Measurements from ENCODE around the gene MAPK14. TPM values are rescaled to one million over a fixed set of nuclear protein-coding genes. Genes with fewer than 3 reads are reported as not detected.

The MAPK14 gene
- total RNA-seq, 3 donors from 2014 or later: 56.1 to 67.7 (median 63.2) TPM

- no peaks in the 10 kb centered on the region for H3K9me3 ChIP-seq
- H3K4me3 ChIP-seq: no peak overlapping the region
- no peak for ATAC-seq
- TF ChIP-seq CTCF (IDR thresholded peaks at IDR 0.05): no peak
- H3K36me3 ChIP-seq (ENCODE audit: low read depth): no peaks in the 10 kb centered on the region
- DNase-seq: no peak
- peaks cover 32% of the 10 kb centered on the region for H3K4me1 ChIP-seq (ENCODE audit: low read depth)
- intact Hi-C loops (cut with DNase I, micrococcal nuclease): no loop called here
These were observed 97.3 kb downstream of the MAPK14 start for GRCh38 chr6:36124881-36125280.

- ATAC-seq: no peak
- intact Hi-C loops (cut with DNase I, micrococcal nuclease): no loop called here
- H3K36me3 ChIP-seq (ENCODE audit: low read depth): no peaks in the 10 kb centered on the region
- peaks cover 30% of the 10 kb centered on the region for H3K4me1 ChIP-seq (ENCODE audit: low read depth)
- TF ChIP-seq CTCF (IDR thresholded peaks at IDR 0.05): no peak
- no peaks in the 10 kb centered on the region for H3K9me3 ChIP-seq
- no peak for DNase-seq
- H3K4me3 ChIP-seq: no peak overlapping the region
These were observed 98.0 kb downstream of the MAPK14 start for GRCh38 chr6:36125575-36125974.

GRCh38 chr6:36126121-36126520 is 98.5 kb downstream of the MAPK14 start:
- no peak for ATAC-seq
- intact Hi-C loops (cut with DNase I, micrococcal nuclease): no loop called here

GRCh38 chr6:36126553-36127458 is 99.2 kb downstream of the MAPK14 start:
- Histone ChIP-seq H3K4me1 (ENCODE audit: low read depth) (peaks cover 20% of the 10 kb centered on the region), H3K9me3 (no peaks in the 10 kb centered on the region)
- no peak for TF ChIP-seq CTCF (IDR thresholded peaks at IDR 0.05)

More at GRCh38 chr6:36126121-36126520, 98.5 kb downstream of the MAPK14 start:
- peaks cover 25% of the 10 kb centered on the region for H3K4me1 ChIP-seq (ENCODE audit: low read depth)
- DNase-seq: no peak
- no peaks in the 10 kb centered on the region for H3K36me3 ChIP-seq (ENCODE audit: low read depth)
- no peak overlapping the region for H3K4me3 ChIP-seq
- no peak for TF ChIP-seq CTCF (IDR thresholded peaks at IDR 0.05)
- no peaks in the 10 kb centered on the region for H3K9me3 ChIP-seq

GRCh38 chr6:36127462-36128016 is 99.9 kb downstream of the MAPK14 start:
- Histone ChIP-seq H3K4me3 (no peak overlapping the region), H3K36me3 (ENCODE audit: low read depth) (no peaks in the 10 kb centered on the region), H3K4me1 (ENCODE audit: low read depth) (peaks cover 21% of the 10 kb centered on the region), H3K9me3 (no peaks in the 10 kb centered on the region)
- no peak for TF ChIP-seq CTCF (IDR thresholded peaks at IDR 0.05)
- ATAC-seq (no peak), DNase-seq (peak in 1 of 3 donors; percentile 71)
- intact Hi-C loops (cut with DNase I, micrococcal nuclease): no loop called here

More at GRCh38 chr6:36126553-36127458, 99.2 kb downstream of the MAPK14 start:
- no peaks in the 10 kb centered on the region for H3K36me3 ChIP-seq (ENCODE audit: low read depth)
- no peak overlapping the region for H3K4me3 ChIP-seq
- DNase-seq (no peak), ATAC-seq (no peak)
- intact Hi-C loops (cut with DNase I, micrococcal nuclease): no loop called here

All from mucosa of descending colon (tissue), 3 donors.